Neural cell (in vitro differentiated cells): ENCODE measurements around the gene THRSP. TPM values are rescaled to one million over a fixed set of nuclear protein-coding genes. Genes with fewer than 3 reads are reported as not detected.

Source experiments
- H2AFZ ChIP-seq: fragments of 200-600, 300-800 bp; sonication (generic), shearing (Covaris generic); 2 replicates; pipeline ENCODE4 v1.6.0; 2014; ENCODE audit warnings: low read depth, mild to moderate bottlenecking, antibody characterized with exemption, low read length, moderate library complexity
- H3F3A ChIP-seq: fragments of 200-600 bp; shearing (Covaris generic); 2 replicates; pipeline ENCODE4 v1.6.1; 2016; ENCODE audit warnings: mild to moderate bottlenecking, moderate library complexity, mixed read lengths, antibody characterized with exemption, low read length; ENCODE audit not compliant: insufficient read depth, poor library complexity, severe bottlenecking
- H3K27ac ChIP-seq: fragments of 200-600, 300-800 bp; sonication (generic), shearing (Covaris generic); 2 replicates; pipeline ENCODE4 v1.5.1; 2014; ENCODE audit warnings: mild to moderate bottlenecking, low read length, moderate library complexity
- H3K27me3 ChIP-seq: fragments of 300-800, 200-600 bp; sonication (generic), shearing (Covaris generic); 2 replicates; pipeline ENCODE4 v1.6.0; 2014; ENCODE audit warnings: mild to moderate bottlenecking, low read depth, low read length, moderate library complexity; ENCODE audit not compliant: insufficient read depth
- H3K36me3 ChIP-seq: fragments of 300-800, 200-600 bp; sonication (generic), shearing (Covaris generic); 2 replicates; pipeline ENCODE4 v1.5.1; 2014; ENCODE audit warnings: mild to moderate bottlenecking, antibody characterized with exemption, low read length, moderate library complexity; ENCODE audit not compliant: insufficient read depth
- H3K4me2 ChIP-seq: fragments of 300-800, 200-600 bp; sonication (generic), shearing (Covaris generic); 2 replicates; pipeline ENCODE4 v1.6.0; 2014; ENCODE audit warnings: mild to moderate bottlenecking, low read length
- H3K4me3 ChIP-seq: fragments of 300-800, 200-600 bp; sonication (generic), shearing (Covaris generic); 2 replicates; pipeline ENCODE4 v1.5.1; 2014; ENCODE audit warnings: mild to moderate bottlenecking, low read length, moderate library complexity
- H3K79me2 ChIP-seq: fragments of 200-600 bp; shearing (Covaris generic); replicated peaks from 2 replicates; pipeline ENCODE4 v1.6.0; 2014; ENCODE audit warnings: mild to moderate bottlenecking, low read length, moderate library complexity; ENCODE audit not compliant: insufficient read depth
- H3K9ac ChIP-seq: fragments of 300-800, 200-600 bp; sonication (generic), shearing (Covaris generic); 2 replicates; pipeline ENCODE4 v1.6.1; 2016; ENCODE audit warnings: mild to moderate bottlenecking, low read length, mixed read lengths
- H3K9me2 ChIP-seq: fragments of 200-600 bp; shearing (Covaris generic); 2 replicates; pipeline ENCODE4 v1.6.1; 2016; ENCODE audit warnings: mild to moderate bottlenecking, low read length, mixed read lengths; ENCODE audit not compliant: insufficient read depth
- H3K9me3 ChIP-seq: fragments of 200-600, 300-800 bp; sonication (generic), shearing (Covaris generic); 2 replicates; pipeline ENCODE4 v1.6.1; 2016; ENCODE audit warnings: mild to moderate bottlenecking, mixed run types, low read length, moderate library complexity, mixed read lengths
- H4K20me1 ChIP-seq: fragments of 200-600 bp; shearing (Covaris generic); 2 replicates; pipeline ENCODE4 v1.6.1; 2016; ENCODE audit warnings: mild to moderate bottlenecking, mixed run types; ENCODE audit not compliant: insufficient read depth
- EP300 ChIP-seq: fragments of 450-650 bp; conservative IDR thresholded peaks from 2 replicates; pipeline ENCODE4 v1.6.1; 2014; ENCODE audit warnings: antibody characterized with exemption, mild to moderate bottlenecking, moderate library complexity; ENCODE audit not compliant: poor library complexity, severe bottlenecking
- EZH2 ChIP-seq: fragments of 200-600, 300-800 bp; shearing (Covaris generic), sonication (generic); IDR thresholded peaks from 2 replicates; pipeline ENCODE4 v1.6.1; 2014; ENCODE audit warnings: antibody characterized with exemption, low read length, borderline replicate concordance, mild to moderate bottlenecking; ENCODE audit not compliant: insufficient read depth, poor library complexity, severe bottlenecking
- MXI1 ChIP-seq: fragments of 450-650 bp; conservative IDR thresholded peaks from 2 replicates; pipeline ENCODE4 v1.6.1; 2014; ENCODE audit warnings: antibody characterized with exemption, mild to moderate bottlenecking; ENCODE audit not compliant: poor library complexity, severe bottlenecking
- POLR2AphosphoS5 ChIP-seq: IDR thresholded peaks from 2 replicates; pipeline ENCODE4 v1.6.1; 2012
- RAD21 ChIP-seq: fragments of 450-650 bp; conservative IDR thresholded peaks from 2 replicates; pipeline ENCODE4 v1.6.1; 2014; ENCODE audit warnings: antibody characterized with exemption, mild to moderate bottlenecking, moderate library complexity
- REST ChIP-seq: IDR thresholded peaks from 2 replicates; pipeline ENCODE4 v1.6.1; 2012; ENCODE audit warnings: borderline replicate concordance
- SMC3 ChIP-seq: fragments of 450-650 bp; conservative IDR thresholded peaks from 2 replicates; pipeline ENCODE4 v1.6.1; 2014; ENCODE audit warnings: antibody characterized with exemption, mild to moderate bottlenecking, moderate library complexity; ENCODE audit not compliant: poor library complexity
- TAF1 ChIP-seq: IDR thresholded peaks from 2 replicates; pipeline ENCODE4 v1.6.1; 2012; ENCODE audit warnings: low read depth
- polyA plus RNA-seq: library from polyadenylated mRNA; depleted of rRNA; stranded (reverse); fragments of >200 nt; gene quantifications from 2 replicates; pipeline ENCODE4 v1.2.3, GENCODE V29; 2014
- TF ChIP-seq, protein P1 (sequence below): fragments of 450-650 bp; IDR thresholded peaks from 2 replicates; pipeline ENCODE4 v1.5.1; 2014; ENCODE audit warnings: antibody characterized with exemption, mild to moderate bottlenecking, moderate library complexity; ENCODE audit not compliant: poor library complexity, severe bottlenecking

The THRSP gene
- polyA plus RNA-seq, 1 donor from 2014 or later: not detected

- Histone ChIP-seq H3K27ac (no peak overlapping the region), H2AFZ (no peak overlapping the region), H3K4me3 (no peak overlapping the region), H3K36me3 (no peaks in the 10 kb centered on the region), H3K4me2 (no peak overlapping the region), H3K9me3 (no peaks in the 10 kb centered on the region), H3K27me3 (no peaks in the 10 kb centered on the region), H3K9me2 (no peaks in the 10 kb centered on the region), H3F3A (no peaks in the 10 kb centered on the region), H3K9ac (no peak overlapping the region), H3K79me2 (no peaks in the 10 kb centered on the region), H4K20me1 (no peaks in the 10 kb centered on the region)
- TF ChIP-seq REST (no peak), MXI1 (no peak), EZH2 (no peak), EP300 (no peak), POLR2AphosphoS5 (no peak), TAF1 (no peak), RAD21 (no peak), SMC3 (no peak)
- TF ChIP-seq, protein P1, sequence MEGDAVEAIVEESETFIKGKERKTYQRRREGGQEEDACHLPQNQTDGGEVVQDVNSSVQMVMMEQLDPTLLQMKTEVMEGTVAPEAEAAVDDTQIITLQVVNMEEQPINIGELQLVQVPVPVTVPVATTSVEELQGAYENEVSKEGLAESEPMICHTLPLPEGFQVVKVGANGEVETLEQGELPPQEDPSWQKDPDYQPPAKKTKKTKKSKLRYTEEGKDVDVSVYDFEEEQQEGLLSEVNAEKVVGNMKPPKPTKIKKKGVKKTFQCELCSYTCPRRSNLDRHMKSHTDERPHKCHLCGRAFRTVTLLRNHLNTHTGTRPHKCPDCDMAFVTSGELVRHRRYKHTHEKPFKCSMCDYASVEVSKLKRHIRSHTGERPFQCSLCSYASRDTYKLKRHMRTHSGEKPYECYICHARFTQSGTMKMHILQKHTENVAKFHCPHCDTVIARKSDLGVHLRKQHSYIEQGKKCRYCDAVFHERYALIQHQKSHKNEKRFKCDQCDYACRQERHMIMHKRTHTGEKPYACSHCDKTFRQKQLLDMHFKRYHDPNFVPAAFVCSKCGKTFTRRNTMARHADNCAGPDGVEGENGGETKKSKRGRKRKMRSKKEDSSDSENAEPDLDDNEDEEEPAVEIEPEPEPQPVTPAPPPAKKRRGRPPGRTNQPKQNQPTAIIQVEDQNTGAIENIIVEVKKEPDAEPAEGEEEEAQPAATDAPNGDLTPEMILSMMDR: no peak
Measured at GRCh38 chr11:78060533-78060932, 3.1 kb upstream of the THRSP start.

GRCh38 chr11:78061088-78061920 is 2.4 kb upstream of the THRSP start:
- no peak for TF ChIP-seq EP300
- TF ChIP-seq RAD21: no peak
- TF ChIP-seq TAF1: no peak
- no peak for TF ChIP-seq EZH2
- TF ChIP-seq, protein P1: no peak
- TF ChIP-seq REST: no peak
- TF ChIP-seq SMC3: no peak
- no peak for TF ChIP-seq POLR2AphosphoS5
- TF ChIP-seq MXI1: no peak
- H2AFZ ChIP-seq: no peak overlapping the region

More at GRCh38 chr11:78061088-78061920, 2.4 kb upstream of the THRSP start:
- H3F3A ChIP-seq: no peaks in the 10 kb centered on the region
- no peak overlapping the region for H3K9ac ChIP-seq
- no peak overlapping the region for H3K27ac ChIP-seq
- H4K20me1 ChIP-seq: no peaks in the 10 kb centered on the region
- no peaks in the 10 kb centered on the region for H3K9me3 ChIP-seq
- no peak overlapping the region for H3K4me2 ChIP-seq
- no peak overlapping the region for H3K4me3 ChIP-seq
- H3K79me2 ChIP-seq: no peaks in the 10 kb centered on the region
- H3K27me3 ChIP-seq: no peaks in the 10 kb centered on the region
- no peaks in the 10 kb centered on the region for H3K36me3 ChIP-seq
- no peaks in the 10 kb centered on the region for H3K9me2 ChIP-seq
